Osteoblast (primary cell): Measurements from ENCODE around the gene STK32B. TPM values are rescaled to one million over a fixed set of nuclear protein-coding genes. Genes with fewer than 3 reads are reported as not detected.

Experiments used
- DNase-seq: peaks from one replicate; pipeline ENCODE4 v3.0.0; 2011; ENCODE audit warnings: low spot score, mixed read lengths; ENCODE audit not compliant: insufficient read length; ENCODE audit errors: missing footprints
- H2AFZ ChIP-seq: 2 replicates; pipeline ENCODE4 v1.6.0; 2011; ENCODE audit warnings: mild to moderate bottlenecking, low read length
- H3K27ac ChIP-seq: 2 replicates; pipeline ENCODE4 v1.5.1; 2011; ENCODE audit warnings: mild to moderate bottlenecking, low read depth, low read length, moderate library complexity
- H3K27me3 ChIP-seq: 2 replicates; pipeline ENCODE4 v1.6.0; 2012; ENCODE audit warnings: mild to moderate bottlenecking, control low read depth, inconsistent platforms, low read length, moderate library complexity; ENCODE audit not compliant: insufficient read depth
- H3K36me3 ChIP-seq: 2 replicates; pipeline ENCODE4 v1.5.1; 2011; ENCODE audit warnings: mild to moderate bottlenecking, low read length, control low read depth, moderate library complexity; ENCODE audit not compliant: insufficient read depth
- H3K4me1 ChIP-seq: 2 replicates; pipeline ENCODE4 v1.5.1; 2011; ENCODE audit warnings: mild to moderate bottlenecking, low read length, control low read depth, moderate library complexity; ENCODE audit not compliant: insufficient read depth
- H3K4me2 ChIP-seq: 2 replicates; pipeline ENCODE4 v1.6.0; 2011; ENCODE audit warnings: mild to moderate bottlenecking, low read length; ENCODE audit not compliant: insufficient read depth
- H3K4me3 ChIP-seq: fragments of 200-600 bp; sonication (generic); 3 replicates; pipeline ENCODE4 v1.5.1; 2012; ENCODE audit warnings: mild to moderate bottlenecking, low read length, inconsistent platforms; ENCODE audit not compliant: insufficient read depth
- H3K79me2 ChIP-seq: 2 replicates; pipeline ENCODE4 v1.6.0; 2012; ENCODE audit warnings: mild to moderate bottlenecking, low read length, control low read depth, inconsistent platforms; ENCODE audit not compliant: insufficient read depth
- H3K9me3 ChIP-seq: 2 replicates; pipeline ENCODE4 v1.5.1; 2011; ENCODE audit warnings: low read depth, low read length, control low read depth
- H4K20me1 ChIP-seq: 2 replicates; pipeline ENCODE4 v1.6.0; 2012; ENCODE audit warnings: mild to moderate bottlenecking, low read length, control low read depth; ENCODE audit not compliant: insufficient read depth
- CTCF ChIP-seq: IDR thresholded peaks from 2 replicates; pipeline ENCODE4 v1.5.1; 2011; ENCODE audit warnings: mild to moderate bottlenecking, low read depth, low read length, moderate library complexity; ENCODE audit errors: extremely low read depth
- total RNA-seq: library from RNA; depleted of rRNA; stranded (reverse); fragments of >200 nt; gene quantifications from 2 replicates; pipeline ENCODE4 v1.2.3, GENCODE V29; 2012

The STK32B gene
- total RNA-seq, 1 donor = 1.1 TPM

GRCh38 chr4:5048721-5049120, 2.6 kb upstream of the STK32B start:
- H2AFZ ChIP-seq = no peak overlapping the region
- no peak overlapping the region for H3K4me3 ChIP-seq
- no peak for DNase-seq
- no peaks in the 10 kb centered on the region for H3K79me2 ChIP-seq
- H3K27me3 ChIP-seq = peaks cover 11% of the 10 kb centered on the region
- H3K4me1 ChIP-seq = peaks cover 13% of the 10 kb centered on the region
- H3K4me2 ChIP-seq = no peak overlapping the region
- no peaks in the 10 kb centered on the region for H3K9me3 ChIP-seq
- no peaks in the 10 kb centered on the region for H4K20me1 ChIP-seq
- no peak overlapping the region for H3K27ac ChIP-seq
- TF ChIP-seq CTCF = no peak
- no peaks in the 10 kb centered on the region for H3K36me3 ChIP-seq

GRCh38 chr4:5050520-5051277, 581 bp upstream of the STK32B start:
- peak overlapping the region; percentile 70 for H3K4me3 ChIP-seq
- H3K4me2 ChIP-seq = peak overlapping the region; percentile 97
- H4K20me1 ChIP-seq = no peaks in the 10 kb centered on the region
- no peaks in the 10 kb centered on the region for H3K36me3 ChIP-seq
- H3K27ac ChIP-seq = no peak overlapping the region
- peaks cover 5% of the 10 kb centered on the region for H3K27me3 ChIP-seq
- H3K79me2 ChIP-seq = no peaks in the 10 kb centered on the region
- TF ChIP-seq CTCF = peak; percentile 72
- no peaks in the 10 kb centered on the region for H3K9me3 ChIP-seq
- H3K4me1 ChIP-seq = peaks cover 13% of the 10 kb centered on the region
- H2AFZ ChIP-seq = peak overlapping the region; percentile 85
- peak; percentile 98 for DNase-seq

- Histone ChIP-seq H3K9me3 (no peaks in the 10 kb centered on the region), H3K27me3 (peaks cover 5% of the 10 kb centered on the region), H4K20me1 (no peaks in the 10 kb centered on the region), H3K79me2 (no peaks in the 10 kb centered on the region), H3K4me3 (peak overlapping the region; percentile 70), H2AFZ (peak overlapping the region; percentile 85), H3K36me3 (no peaks in the 10 kb centered on the region), H3K27ac (no peak overlapping the region), H3K4me1 (peaks cover 13% of the 10 kb centered on the region), H3K4me2 (peak overlapping the region; percentile 97)
- TF ChIP-seq CTCF = no peak
- no peak for DNase-seq
Observed at GRCh38 chr4:5052204-5052702, 973 bp downstream of the STK32B start.

- no peak overlapping the region for H3K4me2 ChIP-seq
- TF ChIP-seq CTCF = no peak
- no peak overlapping the region for H3K27ac ChIP-seq
- no peaks in the 10 kb centered on the region for H3K36me3 ChIP-seq
- H4K20me1 ChIP-seq = no peaks in the 10 kb centered on the region
- H2AFZ ChIP-seq = no peak overlapping the region
- no peaks in the 10 kb centered on the region for H3K9me3 ChIP-seq
- H3K4me3 ChIP-seq = no peak overlapping the region
- H3K27me3 ChIP-seq = peaks cover 5% of the 10 kb centered on the region
- peaks cover 13% of the 10 kb centered on the region for H3K4me1 ChIP-seq
- H3K79me2 ChIP-seq = no peaks in the 10 kb centered on the region
- no peak for DNase-seq
Observed at GRCh38 chr4:5052726-5053425, 1.6 kb downstream of the STK32B start.
